ENCODE data around the gene AS3MT. TPM values are rescaled to one million over a fixed set of nuclear protein-coding genes. Genes with fewer than 3 reads are reported as not detected.
A peak's percentile ranks its signal among the peaks of the same experiment; 100 is the strongest.
"Not testable (repeated sequence)": the region's sequence is repeated elsewhere in the genome, so short reads cannot be mapped to it uniquely, and the experiment has no call there.

AS3MT gene
- total RNA-seq, 4 donors from 2014 or later, result 5.1 to 13.1 (median 8.9) TPM

DNA sequence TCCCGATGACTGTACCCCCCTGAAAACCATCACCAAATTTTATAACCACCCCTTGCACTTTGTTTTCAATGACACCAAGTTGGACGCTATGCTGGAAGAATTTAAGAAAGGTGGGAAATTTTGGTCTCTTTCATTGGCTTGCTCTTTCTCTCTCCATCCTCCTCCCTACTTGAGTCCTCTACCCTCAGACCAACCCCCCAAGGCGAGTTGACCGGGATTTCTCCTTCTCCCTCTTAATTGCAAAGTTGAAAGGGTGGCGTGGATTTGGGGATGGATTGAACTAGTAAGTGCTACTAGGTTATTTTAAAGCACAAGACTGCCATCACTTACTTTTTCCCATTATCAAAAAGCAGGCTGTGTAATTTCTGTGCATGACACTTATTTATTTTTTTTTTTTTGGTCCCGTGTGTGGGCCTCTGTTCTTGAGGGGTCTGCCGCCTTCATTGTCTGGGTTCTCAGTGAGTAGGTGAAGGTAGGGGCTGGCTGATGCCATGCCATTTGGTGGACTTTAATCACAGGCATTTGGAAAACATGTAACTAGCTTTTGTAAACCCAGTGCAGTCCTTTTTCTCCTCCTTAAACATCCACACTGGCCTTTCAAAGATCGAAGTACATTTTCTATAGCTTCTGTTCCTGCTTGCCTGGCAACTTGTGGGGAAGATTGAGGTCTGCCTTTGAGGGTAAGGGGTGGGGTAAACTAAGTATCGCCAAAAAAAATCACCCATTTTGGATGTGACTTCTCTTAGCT, 50.9 kb downstream of the AS3MT start:
- ATAC-seq, result no peak
- 40 to 44% methylated on average over 5 to 7 of the region's 9 CpGs for WGBS, 2 donors (ENCODE audit: low coverage in 1 of 2)
- Histone ChIP-seq H3K27me3 (no peaks in the 10 kb centered on the region), H3K36me3 (no peaks in the 10 kb centered on the region), H3K4me3 (peak overlapping the region; percentile 84 to 98), H3K9me3 (no peaks in the 10 kb centered on the region), H3K4me1 (peaks cover 0 to 59% (median 24%) of the 10 kb centered on the region in 3 donors), H3K27ac (no peak overlapping the region)
- TF ChIP-seq POLR2A (IDR thresholded peaks at IDR 0.05) (no peak), EP300 (IDR thresholded peaks at IDR 0.05) (no peak), POLR2AphosphoS5 (IDR thresholded peaks at IDR 0.05) (no peak)
- TF ChIP-seq, protein P1, sequence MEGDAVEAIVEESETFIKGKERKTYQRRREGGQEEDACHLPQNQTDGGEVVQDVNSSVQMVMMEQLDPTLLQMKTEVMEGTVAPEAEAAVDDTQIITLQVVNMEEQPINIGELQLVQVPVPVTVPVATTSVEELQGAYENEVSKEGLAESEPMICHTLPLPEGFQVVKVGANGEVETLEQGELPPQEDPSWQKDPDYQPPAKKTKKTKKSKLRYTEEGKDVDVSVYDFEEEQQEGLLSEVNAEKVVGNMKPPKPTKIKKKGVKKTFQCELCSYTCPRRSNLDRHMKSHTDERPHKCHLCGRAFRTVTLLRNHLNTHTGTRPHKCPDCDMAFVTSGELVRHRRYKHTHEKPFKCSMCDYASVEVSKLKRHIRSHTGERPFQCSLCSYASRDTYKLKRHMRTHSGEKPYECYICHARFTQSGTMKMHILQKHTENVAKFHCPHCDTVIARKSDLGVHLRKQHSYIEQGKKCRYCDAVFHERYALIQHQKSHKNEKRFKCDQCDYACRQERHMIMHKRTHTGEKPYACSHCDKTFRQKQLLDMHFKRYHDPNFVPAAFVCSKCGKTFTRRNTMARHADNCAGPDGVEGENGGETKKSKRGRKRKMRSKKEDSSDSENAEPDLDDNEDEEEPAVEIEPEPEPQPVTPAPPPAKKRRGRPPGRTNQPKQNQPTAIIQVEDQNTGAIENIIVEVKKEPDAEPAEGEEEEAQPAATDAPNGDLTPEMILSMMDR (IDR thresholded peaks at IDR 0.05), result no peak

DNA sequence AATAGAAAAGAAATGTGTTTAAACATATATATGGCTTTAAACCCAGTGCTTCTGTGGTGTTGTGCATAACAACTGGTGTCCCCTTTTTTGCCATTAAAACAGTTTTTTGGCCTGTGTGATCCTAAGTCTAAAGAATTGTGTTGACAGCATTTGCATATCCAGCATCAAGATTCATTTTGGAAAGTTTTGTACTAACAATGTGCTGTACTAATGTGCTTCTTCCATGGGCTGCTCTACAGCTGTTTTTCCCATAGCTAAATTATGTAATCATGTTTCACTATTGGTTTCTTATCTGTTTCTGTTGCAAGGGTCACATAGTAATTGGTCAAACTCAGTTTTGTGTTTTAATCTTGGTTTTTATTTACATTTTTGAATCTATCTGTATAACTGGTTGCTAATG, 54.3 kb downstream of the AS3MT start:
- H3K36me3 ChIP-seq, result peaks cover 0 to 13% of the 10 kb centered on the region in 2 donors
- H3K4me1 ChIP-seq, result peaks cover 0 to 46% (median 18%) of the 10 kb centered on the region in 3 donors
- no peaks in the 10 kb centered on the region for H3K9me3 ChIP-seq
- TF ChIP-seq, protein P1 (IDR thresholded peaks at IDR 0.05), result no peak
- TF ChIP-seq POLR2AphosphoS5 (IDR thresholded peaks at IDR 0.05) (no peak), EP300 (IDR thresholded peaks at IDR 0.05) (no peak), POLR2A (IDR thresholded peaks at IDR 0.05) (no peak)
- H3K27me3 ChIP-seq, result no peaks in the 10 kb centered on the region
- no peak overlapping the region for H3K27ac ChIP-seq
- ATAC-seq, result no peak
- no peak overlapping the region for H3K4me3 ChIP-seq

DNA sequence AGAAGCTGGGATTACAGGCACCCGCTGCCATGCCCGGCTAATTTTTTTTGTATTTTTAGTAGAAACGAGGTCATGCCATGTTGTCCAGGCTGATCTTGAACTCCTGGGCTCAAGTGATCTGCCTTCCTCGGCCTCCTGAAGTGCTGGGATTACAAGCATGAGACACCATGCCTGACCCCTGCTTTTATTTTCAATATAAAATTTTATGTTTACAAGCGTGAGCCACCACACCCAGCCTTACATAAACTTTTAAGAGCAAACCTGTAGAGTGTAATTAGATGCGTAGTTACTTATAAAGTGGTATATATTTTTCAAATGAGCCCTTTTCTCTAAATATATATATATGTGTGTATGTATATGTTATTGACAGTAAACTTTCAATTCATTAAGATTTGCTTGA, 57.6 kb downstream of the AS3MT start:
- TF ChIP-seq EP300 (IDR thresholded peaks at IDR 0.05), result no peak
- TF ChIP-seq, protein P1 (IDR thresholded peaks at IDR 0.05), result no peak
- 92 to 95% methylated on average over 5 of the region's 6 CpGs for WGBS, 2 donors (ENCODE audit: low coverage in 1 of 2)

DNA sequence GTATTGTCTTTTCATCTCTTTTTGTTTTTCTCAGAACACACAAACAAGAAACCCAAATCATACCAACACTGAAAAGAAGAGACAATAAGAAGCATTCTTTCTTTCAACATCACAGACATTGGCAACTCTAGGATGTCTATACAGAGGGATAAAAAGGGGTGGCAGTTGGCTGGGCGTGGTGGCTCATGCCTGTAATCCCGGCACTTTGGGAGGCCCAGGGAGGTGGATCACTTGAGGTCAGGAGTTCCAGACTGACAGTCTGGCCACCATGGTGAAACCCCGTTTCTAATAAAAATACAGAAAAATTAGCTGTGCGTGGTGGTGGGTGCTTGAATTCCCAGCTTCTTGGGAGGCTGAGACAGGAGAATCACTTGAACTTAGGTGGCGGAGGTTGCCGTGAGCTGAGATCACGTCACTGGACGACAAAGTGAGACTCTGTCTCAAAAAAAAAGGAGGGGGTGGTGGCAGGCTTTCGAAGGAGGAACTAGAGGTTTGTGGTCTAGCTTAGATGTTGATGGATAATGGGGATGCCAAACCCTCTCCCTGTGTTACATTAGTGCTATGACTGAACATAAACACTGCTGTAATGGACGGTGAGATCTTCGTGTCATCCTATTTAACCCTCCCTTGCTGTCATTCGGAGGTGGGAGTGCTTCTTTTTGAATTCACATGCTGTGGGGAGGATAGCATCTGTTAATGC, 58.2 kb downstream of the AS3MT start:
- Histone ChIP-seq H3K36me3 (peaks cover 0 to 15% of the 10 kb centered on the region in 2 donors), H3K27me3 (no peaks in the 10 kb centered on the region), H3K4me1 (peaks cover 0 to 9% (median 0%) of the 10 kb centered on the region in 3 donors), H3K9me3 (no peaks in the 10 kb centered on the region), H3K4me3 (no peak overlapping the region), H3K27ac (no peak overlapping the region)
- TF ChIP-seq POLR2AphosphoS5 (IDR thresholded peaks at IDR 0.05) (no peak), EP300 (IDR thresholded peaks at IDR 0.05) (no peak), POLR2A (IDR thresholded peaks at IDR 0.05) (no peak)
- TF ChIP-seq, protein P1 (IDR thresholded peaks at IDR 0.05), result no peak
- 85 to 89% methylated on average over 12 of the region's 12 CpGs for WGBS, 2 donors (ENCODE audit: low coverage in 1 of 2)
- no peak for ATAC-seq

More for the DNA sequence above, 57.6 kb downstream of the AS3MT start:
- H3K27me3 ChIP-seq, result no peaks in the 10 kb centered on the region
- no peaks in the 10 kb centered on the region for H3K9me3 ChIP-seq
- H3K4me1 ChIP-seq, result peaks cover 0 to 15% (median 0%) of the 10 kb centered on the region in 3 donors
- no peak overlapping the region for H3K27ac ChIP-seq
- ATAC-seq, result no peak
- peaks cover 0 to 15% of the 10 kb centered on the region in 2 donors for H3K36me3 ChIP-seq
- H3K4me3 ChIP-seq, result no peak overlapping the region

DNA sequence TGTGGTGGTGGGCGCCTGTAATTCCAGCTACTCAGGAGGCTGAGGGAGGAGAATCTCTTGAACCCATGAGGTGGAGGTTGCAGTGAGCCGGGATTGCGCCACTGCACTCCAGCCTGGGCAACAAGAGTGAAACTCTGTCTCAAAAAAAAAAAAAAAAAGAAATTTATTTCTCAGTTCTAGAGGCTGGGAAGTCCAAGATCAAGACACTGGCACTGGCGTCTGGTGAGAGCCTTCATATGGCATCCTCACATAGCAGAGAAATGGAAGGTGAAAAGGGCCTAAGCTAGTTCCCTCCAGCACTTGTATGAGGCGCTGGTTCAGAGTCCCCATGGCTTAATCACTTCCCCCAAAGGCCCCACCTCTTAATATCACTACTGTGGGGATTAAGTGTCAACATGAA, 59.2 kb downstream of the AS3MT start:
- not testable (repeated sequence) for H3K27me3 ChIP-seq, H3K9me3 ChIP-seq, ATAC-seq, H3K4me1 ChIP-seq, H3K27ac ChIP-seq, H3K4me3 ChIP-seq
- H3K36me3 ChIP-seq, result peaks cover 0 to 15% of the 10 kb centered on the region in 2 donors
- 83 to 100% methylated on average over 2 of the region's 5 CpGs for WGBS, 2 donors (ENCODE audit: low coverage in 1 of 2)

All from gastroesophageal sphincter (tissue), 4 donors.